ENCODE results near the gene DLGAP1. TPM values are rescaled to one million over a fixed set of nuclear protein-coding genes. Genes with fewer than 3 reads are reported as not detected.
A peak's percentile ranks its signal among the peaks of the same experiment; 100 is the strongest.

Gene DLGAP1
- polyA plus RNA-seq, 4 donors: 3.9 to 7.5 (median 5.2) TPM

DNA sequence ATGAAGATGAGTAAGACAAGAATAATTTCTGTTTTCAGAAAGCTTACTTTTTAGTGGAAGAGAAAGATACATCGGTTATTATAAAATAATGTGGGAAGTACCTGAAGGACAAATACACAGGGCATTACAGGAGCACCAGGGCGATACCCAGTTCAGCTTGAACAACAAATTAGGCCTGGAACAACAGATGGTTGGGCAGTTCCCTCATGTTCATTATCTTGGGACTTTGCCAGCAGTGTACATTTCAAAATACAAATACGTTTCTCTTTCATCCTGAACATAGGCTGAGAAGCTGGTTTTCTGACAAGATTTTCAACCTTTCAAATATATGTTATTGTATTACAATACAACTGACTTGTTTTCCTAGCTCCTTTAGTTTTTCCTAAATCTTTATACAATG, 925.5 kb downstream of the DLGAP1 start:
- no peak for DNase-seq (ENCODE audit: low read depth in 4 of 4, low spot score in 3 of 4)

DNA sequence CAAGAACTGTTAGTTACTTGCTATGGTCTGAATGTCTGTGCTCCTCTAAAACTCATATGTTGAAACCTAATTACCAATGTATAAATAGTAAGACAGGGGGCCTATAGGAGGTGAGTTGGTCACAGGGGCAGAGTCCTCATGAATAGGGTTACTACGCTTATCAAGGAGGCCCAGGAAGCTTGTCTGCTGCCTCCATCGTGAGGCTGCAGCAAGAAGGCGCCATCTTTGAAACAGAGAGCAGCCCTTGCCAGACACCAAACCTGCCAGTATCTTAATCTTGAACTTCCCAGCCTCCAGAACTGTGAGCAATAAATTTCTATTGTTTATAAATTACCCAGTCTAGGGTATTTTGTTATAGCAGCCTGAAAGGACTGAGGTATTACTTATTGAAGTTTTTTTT, 926.0 kb downstream of the DLGAP1 start:
- no peak for DNase-seq (ENCODE audit: low read depth in 4 of 4, low spot score in 3 of 4)

DNA sequence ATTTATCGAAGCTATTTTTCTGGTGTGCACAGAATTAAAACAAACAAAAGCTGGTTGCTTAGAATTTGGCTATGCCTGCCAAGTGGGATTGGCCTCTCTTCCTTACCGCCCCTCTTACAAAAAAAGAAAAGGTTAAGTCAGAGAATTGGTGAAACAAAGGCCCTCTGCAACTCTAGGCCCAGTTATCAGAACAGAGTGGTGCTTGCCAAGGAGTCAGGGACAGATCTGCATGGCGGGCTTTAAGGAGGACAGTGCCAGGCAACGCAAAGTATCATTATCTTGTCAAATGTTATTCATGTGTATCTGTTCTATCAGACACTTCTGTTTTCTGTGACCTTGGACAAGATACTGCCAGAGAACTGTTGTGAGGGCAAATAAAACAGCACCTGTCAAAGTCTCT, 926.9 kb downstream of the DLGAP1 start:
- DNase-seq (ENCODE audit: low read depth in 4 of 4, low spot score in 3 of 4): no peak

DNA sequence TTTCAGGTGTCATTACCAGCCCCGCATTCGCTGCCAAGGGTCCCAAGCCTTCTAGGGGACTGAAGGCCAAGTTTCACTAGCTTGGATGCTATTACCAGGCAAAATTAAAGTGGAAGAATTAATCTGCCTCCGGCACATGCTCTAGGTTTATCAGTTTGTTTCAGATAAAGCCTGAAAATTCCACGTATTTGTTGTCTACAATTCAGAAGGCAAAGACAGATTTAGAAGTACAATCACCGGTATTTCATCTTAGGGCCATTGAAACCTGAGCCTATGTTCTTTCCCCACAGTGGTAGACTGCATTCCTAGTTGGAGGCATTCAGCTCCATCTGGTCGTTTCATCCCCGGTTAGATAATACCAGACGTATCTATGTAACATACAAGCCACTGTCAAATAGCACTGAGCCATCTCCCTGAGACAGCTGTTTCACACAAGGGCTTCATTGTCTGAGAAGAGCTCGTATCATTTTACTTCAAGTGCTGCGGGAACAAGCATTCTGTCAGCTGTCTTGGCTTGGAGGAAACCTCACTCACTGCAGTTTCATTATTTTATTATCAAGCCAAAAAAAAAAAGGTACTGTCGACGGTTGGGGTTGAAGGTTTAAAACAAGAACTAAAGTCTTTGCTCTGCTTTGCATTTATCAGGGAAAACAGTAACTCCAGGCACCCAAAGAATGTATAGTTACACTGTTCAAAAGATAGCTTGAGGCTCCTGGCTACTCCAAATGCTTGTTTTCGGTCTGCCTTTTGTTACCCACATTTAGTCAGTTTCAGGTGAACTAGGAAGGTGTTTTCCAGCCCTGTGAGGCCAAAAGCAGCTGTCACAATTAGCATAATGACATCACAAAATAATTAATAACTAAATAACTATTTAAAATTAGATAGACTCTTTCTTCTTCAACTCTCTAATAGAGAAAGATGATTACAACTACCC, 928.4 kb downstream of the DLGAP1 start:
- no peak for DNase-seq (ENCODE audit: low read depth in 4 of 4, low spot score in 3 of 4)

DNA sequence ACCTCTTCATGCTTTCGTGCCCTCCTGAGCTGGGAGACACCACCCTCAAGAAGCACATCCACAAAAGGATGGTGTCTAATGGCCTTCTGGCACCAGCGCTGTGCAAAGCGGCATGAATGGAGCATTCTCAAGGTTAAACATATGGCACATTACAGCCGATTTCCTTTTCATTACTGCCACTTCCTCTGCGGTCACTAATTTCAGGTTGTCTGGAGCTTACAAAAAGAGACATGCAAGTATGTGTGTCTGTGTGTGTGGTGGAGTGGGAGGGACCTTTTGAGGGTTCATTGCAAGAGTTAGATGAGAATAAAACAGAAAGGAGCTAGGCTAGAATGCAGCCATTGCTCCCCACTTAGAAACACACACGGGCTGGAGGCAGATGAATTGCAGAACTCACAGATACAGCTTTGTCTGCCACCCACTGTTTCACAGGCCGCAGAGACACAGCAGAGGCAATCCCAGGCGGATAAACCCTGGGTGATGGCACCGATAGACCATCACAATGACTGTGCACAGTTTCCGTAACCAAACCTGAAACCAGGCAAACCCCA, 929.2 kb downstream of the DLGAP1 start:
- DNase-seq (ENCODE audit: low read depth in 4 of 4, low spot score in 3 of 4): no peak

DNA sequence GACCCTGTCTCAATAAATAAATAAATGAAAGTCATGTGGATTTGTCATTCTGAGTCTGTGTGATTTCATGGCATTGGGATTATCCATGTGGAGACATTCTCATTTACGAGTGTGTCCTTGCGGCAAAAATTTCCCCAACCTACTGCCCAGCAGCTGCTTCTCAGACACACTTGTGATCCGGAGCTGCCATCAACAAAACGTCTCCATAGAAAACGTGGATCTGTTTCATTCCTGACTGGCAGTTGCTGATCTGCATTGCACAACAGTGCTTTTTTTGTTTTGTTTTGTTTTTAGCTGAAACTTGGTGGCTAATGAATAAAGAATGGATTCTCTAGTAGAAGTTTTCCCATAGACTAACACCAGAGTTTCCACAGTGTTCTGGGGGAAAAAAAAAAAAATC, 930.4 kb downstream of the DLGAP1 start:
- no peak for DNase-seq (ENCODE audit: low read depth in 4 of 4, low spot score in 3 of 4)

DNA sequence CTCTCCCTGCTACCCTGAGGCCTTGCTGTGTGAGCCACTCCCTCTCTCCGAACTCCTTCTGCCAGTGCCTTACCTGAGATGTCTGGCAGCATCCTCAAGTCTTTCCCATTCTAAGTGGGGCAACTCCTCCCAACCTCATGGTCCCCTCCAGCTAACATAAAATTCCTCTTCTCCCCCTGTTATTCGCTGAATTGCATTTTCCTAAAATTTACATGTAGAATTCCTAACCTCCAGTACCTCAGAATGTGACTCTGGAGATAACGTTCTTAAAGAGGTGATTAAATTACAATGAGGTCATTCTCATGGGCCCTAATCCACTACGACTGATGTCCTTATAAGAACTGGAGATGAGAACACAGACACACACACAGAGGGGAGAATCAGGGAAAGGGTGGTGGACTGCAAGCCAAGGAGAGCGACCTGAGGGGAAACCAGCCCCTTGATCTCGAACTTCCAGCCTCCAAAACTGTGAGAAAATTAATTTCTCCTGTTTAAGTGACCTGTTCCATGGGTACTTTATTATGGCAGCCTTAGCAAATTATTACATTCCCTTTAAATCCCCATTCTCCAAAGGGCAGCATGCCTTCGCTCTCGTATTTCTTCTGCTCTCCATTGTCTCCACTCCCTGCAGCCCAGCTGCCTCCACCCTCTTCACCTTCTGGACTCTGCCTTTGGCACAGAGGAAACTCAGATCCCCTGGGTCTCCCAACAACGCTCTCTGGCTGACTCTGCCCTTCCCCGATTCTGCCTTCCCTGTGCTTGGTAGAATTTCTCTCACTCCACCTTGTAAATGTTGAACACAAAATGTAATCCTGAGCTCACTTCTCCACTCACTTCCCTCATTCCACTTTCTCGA, 934.6 kb downstream of the DLGAP1 start:
- no peak for DNase-seq (ENCODE audit: low read depth in 4 of 4, low spot score in 3 of 4)

DNA sequence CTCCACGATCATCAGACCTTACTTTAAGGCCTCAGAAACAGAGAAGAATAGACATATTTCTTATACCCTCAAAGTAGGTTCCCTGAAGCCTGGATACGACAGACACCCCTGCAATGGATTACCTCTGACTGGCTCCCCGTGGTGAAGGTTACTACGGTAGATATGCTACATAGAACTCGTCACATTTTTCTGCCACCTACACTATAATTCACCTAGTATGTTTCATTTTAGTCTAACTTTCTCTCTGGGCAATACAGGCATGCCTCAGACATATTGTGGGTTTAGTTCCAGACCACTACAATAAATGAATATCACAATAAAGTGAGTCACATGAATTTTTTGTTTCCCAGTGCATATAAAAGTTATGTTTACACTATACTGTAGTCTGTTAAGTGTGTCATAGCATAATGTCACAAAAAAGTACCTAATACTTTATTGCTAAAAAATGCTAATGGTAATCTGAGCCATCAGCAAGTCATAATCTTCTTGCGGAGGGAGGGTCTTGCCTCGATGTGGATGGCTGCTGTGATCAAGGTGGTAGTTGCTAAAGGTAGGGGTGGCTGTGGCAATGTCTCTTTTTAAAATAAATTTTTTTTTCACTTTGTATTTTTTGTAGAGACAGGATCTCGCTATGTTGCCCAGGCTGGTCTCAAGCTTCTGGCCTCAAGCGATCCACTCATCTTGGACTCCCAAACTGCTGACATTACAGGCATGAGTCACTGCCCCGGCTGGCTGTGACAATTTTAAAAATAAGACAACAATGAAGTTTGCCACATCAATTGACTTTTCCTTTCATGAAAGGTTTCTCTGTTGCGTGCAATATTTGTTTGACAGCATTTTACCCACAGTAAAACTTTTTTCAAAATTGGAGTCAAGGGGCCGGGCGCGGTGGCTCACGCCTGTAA, 940.5 kb downstream of the DLGAP1 start:
- DNase-seq (ENCODE audit: low read depth in 4 of 4, low spot score in 3 of 4): no peak

DNA sequence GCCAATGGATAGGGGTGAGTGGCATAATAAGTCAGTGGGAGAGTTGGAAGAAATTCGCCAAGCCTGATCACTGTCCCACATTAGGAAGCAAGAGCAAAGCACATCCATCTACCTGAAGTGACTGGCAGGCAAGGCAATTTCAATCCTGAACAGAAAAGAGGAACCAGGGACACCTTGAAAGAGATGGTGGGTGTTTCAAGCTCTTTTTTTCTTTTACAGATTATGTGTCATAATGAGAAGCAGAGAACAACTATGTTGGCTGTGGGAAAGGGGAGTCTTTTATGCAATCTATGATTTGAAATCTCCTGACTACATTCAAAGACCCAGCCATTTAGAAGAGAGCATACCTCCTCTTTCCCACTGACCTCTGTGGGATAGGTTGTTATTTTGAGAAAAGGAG, 941.6 kb downstream of the DLGAP1 start:
- DNase-seq (ENCODE audit: low read depth in 4 of 4, low spot score in 3 of 4): no peak

DNA sequence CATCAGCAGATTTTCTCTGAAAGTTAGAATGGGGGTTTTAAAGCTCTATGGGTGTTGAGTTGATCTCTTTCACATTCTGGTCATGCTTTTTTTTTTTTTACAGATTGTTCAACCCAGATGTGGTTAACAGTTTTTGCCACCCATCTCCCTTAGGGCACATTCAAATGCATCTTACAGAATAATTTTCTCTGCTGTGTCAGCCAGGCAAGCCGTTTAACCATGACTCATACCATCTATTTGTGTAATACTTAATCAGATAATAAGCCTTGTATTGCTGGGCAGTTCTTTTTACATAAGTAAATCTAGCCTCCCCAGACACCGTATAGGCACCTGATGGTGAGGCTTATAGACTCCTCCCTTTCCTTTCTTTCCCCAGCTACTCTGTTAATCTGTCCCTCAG, 943.1 kb downstream of the DLGAP1 start:
- no peak for DNase-seq (ENCODE audit: low read depth in 4 of 4, low spot score in 3 of 4)

DNA sequence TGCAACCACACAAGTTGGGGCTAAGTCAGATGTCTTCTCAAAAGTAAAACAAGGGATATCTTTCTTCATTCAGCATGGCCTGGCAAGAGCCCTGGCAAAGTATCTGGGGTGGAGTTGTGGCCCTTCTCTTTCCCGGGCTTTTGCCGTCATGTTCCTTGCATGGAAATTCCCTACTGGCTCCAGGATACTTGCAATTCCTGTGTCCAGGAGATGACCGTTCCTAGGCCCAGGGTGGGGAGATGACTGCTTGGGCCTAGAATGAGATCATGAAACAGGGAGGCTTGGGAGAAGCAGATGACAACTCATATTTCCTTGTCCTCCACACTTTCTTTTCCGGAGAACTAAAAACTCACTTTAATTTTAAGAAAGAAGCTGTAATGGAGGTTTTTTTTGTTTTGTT, 944.2 kb downstream of the DLGAP1 start:
- DNase-seq (ENCODE audit: low read depth in 4 of 4, low spot score in 3 of 4): no peak

DNA sequence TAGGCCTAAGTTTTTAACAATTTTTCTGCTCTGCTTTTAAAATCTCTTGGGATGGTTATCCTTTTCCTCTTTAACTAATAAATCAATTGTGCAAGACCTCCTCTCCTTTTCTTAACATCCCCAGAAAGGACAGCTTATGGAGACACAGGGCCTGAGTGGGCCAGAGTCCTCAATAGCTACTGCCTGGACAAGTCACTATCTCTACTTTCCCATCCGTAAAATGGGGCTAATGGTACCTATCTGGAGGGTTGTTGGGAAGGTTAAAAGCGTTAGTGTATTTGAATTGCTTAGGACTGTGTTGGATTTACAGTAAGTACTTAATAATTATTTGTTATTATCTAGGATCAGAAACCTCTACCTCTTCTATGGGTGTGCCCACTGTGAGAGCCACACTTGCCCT, 945.1 kb downstream of the DLGAP1 start:
- DNase-seq (ENCODE audit: low read depth in 4 of 4, low spot score in 3 of 4): no peak

DNA sequence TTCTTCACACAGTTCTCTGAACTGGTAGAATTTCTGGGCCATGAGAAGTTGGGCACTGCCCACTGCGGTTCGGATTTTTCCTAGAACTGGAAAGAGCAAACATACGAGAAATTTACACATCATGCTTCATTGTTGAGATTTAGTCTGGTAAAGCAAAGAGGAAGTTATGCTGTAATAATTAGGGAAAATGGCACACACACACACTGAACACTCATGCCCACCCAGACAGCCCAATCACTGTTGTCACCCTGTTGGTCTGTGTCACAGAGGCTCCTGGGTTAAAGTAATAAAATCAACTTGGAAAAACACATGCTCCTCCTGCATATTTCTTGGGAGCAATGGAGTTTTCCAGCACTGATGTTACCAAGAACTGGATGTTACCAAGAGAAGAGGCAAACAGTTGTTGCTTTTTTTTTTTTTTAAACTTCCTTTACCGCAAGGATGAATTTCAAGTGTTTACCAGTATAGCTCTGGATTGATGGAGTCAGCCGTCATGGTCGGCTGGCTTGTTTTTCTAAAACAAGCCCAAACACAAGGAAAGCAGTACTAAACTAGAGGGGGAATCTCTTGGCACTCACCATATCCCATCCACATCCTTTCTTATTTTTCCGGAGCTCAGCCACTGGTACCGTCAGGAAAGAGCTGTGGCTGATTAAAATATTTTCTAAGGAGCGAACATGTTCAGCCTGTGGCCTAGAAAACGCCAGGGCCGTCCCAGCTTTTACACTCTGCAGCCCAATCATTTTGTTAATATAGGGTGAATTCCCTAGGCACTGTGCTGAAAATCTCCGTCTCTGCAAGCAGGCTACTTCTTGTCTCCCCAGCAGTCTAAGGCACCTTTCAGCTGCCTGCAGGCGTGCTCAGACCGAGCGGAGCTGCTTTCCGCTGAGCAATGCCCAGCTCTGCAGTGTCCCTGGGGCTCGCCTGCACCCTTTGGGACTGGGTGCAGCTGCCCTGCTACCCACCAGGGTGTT, 946.2 kb downstream of the DLGAP1 start:
- DNase-seq (ENCODE audit: low read depth in 4 of 4, low spot score in 3 of 4): no peak

DNA sequence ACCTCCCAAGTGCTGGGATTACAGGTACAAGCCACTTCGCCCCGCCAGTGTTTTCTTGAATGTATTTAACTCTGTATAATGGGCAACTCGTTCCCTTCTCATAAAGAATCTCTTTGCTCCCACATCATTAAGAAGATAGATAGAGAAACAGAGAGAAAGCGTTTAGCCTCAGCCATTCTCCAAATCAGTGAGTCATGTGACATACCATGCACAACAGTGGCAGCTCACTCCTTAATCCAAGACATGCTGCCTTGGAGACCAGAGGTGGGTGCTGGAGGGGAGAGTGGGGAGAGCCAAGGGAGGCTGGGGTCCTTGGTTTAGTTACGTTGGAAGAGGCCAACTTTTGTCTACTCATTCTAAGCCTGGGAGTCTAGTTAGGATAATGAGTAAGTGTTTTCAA, 950.5 kb downstream of the DLGAP1 start:
- no peak for DNase-seq (ENCODE audit: low read depth in 4 of 4, low spot score in 3 of 4)

DNA sequence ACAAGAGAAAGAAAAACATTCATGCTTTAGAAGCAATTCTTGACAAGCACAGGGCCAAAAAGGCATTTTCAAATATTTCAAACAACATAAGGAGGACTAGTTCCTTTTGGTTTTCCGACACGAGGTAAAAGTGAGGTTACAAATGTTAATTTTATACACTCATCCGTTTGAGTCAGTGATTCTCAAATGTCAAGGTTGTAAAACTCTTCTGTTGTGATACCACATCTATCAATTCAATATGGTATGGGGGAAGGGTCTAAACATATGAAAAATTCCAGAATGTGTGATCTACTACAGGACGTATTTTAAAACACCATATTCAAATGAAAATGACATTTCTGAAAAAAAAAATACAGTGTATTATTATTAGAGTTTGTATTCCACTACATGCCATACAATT, 952.5 kb downstream of the DLGAP1 start:
- DNase-seq (ENCODE audit: low read depth in 4 of 4, low spot score in 3 of 4): no peak

DNA sequence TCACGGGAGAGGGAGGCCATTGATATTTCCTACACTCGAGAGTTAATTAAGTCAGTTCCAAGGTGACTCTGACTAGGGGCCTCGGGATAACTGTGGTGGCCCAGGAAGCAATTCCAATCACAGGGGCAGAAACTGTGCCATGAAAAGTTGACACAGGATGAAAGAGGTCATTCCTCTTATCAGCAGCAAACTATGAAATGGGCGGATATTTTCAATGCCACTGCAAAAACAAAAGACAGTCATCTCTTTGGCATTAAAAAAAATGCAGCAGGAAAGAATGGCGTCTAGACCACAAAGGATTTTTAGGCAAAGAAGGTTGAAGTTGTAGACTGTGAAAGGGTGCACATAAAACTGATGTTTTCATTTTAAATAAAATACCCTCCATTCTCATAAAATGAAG, 955.1 kb downstream of the DLGAP1 start:
- no peak for DNase-seq (ENCODE audit: low read depth in 4 of 4, low spot score in 3 of 4)

DNA sequence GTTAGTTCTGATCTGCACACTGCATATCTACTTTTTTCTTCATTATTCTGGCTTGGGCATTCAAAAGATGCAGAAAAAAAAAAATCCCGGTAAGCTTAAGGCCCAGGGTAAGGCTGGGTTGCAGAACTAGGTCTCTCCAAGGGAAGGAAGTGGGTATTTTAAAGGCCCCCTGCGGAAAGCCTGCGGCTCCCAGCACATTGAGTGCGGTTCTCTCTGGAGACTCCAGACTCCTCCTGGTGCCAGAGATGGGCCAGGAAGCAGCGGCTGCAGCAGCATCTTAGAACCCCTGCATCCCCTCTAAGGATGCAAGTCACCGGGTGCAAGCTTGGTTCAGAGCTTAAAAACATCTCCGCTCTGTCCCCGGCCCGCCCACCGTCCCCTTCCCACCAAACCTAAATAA, 955.6 kb downstream of the DLGAP1 start:
- no peak for DNase-seq (ENCODE audit: low read depth in 4 of 4, low spot score in 3 of 4)

DNA sequence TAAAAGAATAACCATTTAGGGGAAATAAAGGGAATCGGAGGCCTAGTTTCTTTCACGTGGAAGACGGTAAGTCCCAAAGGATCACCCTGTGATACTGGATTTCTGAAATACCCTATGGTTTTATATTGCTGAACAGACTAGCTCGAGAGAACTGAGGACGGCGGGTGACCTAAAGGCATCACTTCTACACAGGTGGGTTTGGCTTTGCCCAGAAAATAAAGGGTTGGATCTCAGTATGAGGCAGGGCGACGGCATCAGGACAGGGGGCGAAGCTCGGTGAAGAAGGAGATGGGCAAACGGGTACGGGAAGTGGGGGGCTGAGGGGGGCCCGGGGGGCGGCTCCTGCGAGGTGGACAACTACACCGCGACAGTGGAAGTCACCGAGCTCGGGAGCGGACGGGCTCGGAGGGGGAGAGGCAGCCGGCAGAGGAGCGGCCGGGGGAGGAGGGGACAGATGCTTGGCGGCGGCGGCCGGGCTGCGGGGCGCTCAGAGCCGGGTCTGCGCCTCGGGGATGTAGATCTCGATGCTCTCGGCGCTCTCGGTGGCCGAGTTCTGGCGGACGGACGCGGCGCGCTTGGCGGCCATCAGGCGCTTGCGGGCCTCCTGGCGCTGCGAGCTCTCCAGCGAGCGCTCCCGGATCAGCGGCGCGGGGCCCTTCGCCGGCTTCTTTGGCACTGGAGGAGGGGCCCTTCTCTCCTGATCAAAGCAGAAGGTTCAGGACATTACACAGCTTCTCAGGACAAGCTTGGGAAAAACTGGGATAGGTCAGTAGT, 956.2 kb downstream of the DLGAP1 start:
- peak in 2 of 4 donors; percentile 31 to 47 for DNase-seq (ENCODE audit: low read depth in 4 of 4, low spot score in 3 of 4)
